ENCODE results near the gene UNC5B.
"Not testable (repeated sequence)": the region's sequence is repeated elsewhere in the genome, so short reads cannot be mapped to it uniquely, and the experiment has no call there.

UNC5B gene

DNA sequence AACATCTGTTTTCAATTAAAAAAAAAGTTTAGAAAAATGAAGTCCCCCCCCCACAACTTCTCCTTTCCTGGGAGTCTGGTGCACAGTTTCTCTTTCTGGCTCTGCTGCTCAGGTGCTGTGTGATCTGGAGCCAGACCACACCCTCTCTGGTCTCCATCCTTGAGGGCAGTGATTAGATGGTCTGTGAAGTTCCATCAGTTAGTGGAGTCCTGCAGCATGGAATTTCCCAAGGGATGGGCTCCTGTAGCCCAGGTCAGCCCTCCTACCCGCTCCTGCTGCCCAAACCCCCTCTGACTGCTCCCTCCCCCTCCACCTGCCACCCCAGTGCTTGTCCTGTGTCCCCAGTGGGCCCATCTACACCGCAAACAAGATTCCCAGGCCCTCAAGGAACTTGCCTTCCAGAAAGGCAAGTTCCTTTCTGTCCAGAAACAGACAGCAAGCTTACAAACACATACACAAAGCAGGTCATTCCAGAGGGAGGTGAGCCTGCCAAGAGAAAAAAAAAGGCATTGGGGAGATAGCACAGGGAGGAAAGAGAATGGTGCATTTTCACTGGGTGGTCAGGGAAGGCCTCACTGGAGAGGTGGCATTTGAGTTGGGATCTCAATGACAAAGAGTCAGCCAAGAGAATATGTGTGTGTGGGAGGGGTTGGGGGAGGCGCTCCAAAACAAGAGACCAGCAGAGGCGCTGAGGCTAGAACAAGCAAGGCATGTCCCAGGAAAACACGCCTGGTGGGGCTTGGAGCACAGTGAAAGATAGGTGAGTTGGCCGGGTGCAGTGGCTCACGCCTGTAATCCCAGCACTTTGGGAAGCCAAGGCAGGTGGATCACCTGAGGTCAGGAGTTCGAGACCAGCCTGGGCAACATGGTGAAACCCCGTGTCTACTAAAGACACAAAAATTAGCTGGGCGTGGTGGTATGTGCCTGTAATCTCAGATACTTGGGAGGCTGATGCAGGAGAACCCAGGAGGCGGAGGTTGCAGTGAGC, 57.2 kb downstream of the UNC5B start:
- DNase-seq = no peak

GRCh38 chr10:71270301-71271220, 58.2 kb downstream of the UNC5B start:
- DNase-seq = no peak

GRCh38 chr10:71271662-71272055, 59.3 kb downstream of the UNC5B start:
- no peak for DNase-seq

- no peak for DNase-seq
Observed at GRCh38 chr10:71272056-71272771, 59.8 kb downstream of the UNC5B start.

GRCh38 chr10:71272974-71273373, 60.6 kb downstream of the UNC5B start:
- not testable (repeated sequence) for DNase-seq

DNA sequence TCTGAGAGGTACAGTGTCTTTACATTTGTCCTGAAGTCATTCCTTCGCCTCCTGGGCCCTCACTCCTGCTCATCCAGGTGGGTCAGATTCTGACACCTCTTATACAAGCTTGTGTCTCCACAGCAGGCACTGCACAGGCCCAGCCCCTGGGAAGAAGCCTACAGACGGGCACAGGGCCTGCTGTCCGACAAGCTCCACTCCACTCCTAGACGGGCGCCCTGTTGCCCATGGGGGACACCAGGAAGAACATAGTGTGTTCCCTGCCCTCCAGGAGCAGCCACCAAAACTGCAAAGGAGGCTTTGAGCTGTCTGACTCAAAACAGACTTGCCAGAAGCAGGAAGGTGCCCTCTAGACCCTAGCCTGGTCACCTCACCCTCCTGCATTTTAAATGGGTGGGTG, 61.1 kb downstream of the UNC5B start:
- DNase-seq = no peak

GRCh38 chr10:71274901-71275796, 62.8 kb downstream of the UNC5B start:
- no peak for DNase-seq

GRCh38 chr10:71276873-71277272, 64.5 kb downstream of the UNC5B start:
- no peak for DNase-seq

DNA sequence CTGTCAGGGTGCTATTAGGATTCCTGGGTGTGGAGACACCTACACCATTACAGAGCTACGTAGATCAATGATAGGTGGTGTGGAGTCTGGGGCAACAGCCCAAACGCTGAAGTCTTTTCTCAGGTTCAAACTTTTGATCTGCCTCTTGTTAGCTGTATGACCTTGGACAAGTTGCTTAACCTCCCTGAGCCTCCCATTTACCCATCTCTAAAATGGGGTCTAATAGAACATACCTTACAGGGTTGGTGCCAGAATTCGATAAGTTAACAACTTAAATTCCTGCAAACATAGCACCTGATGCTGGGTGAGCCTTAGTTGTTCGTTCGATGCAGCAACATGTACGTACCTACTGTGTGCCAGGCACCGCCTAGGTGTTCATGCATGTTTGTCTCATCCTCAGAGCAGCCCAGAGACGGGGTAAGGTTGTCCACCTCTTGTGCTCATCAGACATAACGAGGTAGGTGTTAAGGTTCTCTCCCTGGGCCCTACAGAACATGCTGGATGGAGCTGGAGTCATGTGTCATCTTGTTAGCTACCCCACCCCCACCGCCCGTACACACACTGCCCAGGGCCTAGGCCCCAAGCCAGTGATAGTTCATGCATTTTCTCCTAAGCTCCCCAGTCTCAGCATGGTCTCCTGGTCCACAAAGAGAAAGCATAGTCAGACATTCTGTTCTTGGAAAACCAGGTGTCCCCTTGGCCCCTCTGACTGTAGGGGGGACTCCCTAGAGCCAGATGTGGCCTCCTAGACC, 65.7 kb downstream of the UNC5B start:
- DNase-seq = no peak

DNA sequence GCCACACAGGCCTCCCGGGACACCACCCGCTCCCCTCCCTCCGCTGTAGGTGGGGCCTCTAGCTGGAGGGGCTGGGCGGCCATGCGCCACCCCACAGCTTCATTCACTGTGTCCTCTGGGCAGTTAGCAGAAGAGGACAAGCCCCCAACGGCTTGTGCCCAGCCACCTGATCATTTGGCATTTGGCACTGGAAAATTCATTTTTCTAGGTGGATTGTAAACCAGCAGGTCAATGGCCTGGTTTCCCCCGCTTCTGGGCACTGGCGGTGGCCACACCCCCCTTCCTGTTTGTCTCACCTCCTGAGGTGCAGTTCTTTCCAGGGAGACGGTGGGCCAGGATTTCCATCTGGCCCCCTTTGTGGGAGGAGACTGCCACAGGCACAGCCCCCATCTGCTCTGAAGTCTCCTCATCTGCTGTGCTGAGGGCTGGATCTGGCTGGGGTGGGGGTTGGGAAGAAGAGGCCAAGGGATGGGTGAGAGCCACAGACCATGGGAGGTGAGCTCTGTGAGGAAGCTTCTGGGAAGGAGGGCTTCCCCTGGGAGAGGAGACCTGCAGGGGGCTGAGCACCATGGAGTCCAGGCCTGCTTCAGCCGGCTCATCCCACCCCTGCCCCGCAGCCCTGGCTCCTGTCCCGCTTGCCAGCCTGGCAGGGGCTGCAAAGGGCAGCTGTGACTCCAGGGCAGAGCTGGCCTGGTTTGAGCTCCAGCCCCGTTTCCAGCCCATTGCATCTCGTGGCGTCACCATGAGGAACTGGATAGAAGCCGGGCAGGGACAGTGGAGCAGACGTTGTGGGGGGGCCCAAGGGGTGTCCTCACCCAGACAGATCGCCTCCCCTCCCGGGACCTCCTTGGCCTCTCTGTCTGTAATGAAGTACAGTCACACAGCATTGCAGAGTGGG, 66.6 kb downstream of the UNC5B start:
- no peak for DNase-seq

- no peak for DNase-seq
Observed at GRCh38 chr10:71279590-71280170, 67.3 kb downstream of the UNC5B start.

- DNase-seq = no peak
Observed at GRCh38 chr10:71280216-71280615, 67.8 kb downstream of the UNC5B start.

DNA sequence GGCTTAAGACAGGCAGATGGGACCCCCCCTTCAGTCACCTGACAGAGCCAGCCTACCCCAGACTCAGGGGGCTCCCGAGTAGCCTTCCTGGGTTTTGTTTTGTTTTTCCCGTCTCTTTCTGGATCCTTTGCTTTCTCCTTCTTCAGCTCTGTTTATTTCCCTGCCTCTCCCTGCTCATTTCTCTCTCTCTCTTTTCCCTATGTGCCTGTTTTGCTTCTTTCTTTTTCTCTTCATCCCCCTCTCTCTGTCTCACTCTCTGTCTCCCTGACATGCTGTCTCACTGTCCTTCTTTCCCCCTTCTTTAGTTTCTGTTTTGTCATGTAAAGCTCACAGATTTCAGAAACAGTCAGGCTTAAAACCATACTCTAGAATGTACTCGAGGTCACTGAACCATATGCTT, 68.5 kb downstream of the UNC5B start:
- no peak for DNase-seq

DNA sequence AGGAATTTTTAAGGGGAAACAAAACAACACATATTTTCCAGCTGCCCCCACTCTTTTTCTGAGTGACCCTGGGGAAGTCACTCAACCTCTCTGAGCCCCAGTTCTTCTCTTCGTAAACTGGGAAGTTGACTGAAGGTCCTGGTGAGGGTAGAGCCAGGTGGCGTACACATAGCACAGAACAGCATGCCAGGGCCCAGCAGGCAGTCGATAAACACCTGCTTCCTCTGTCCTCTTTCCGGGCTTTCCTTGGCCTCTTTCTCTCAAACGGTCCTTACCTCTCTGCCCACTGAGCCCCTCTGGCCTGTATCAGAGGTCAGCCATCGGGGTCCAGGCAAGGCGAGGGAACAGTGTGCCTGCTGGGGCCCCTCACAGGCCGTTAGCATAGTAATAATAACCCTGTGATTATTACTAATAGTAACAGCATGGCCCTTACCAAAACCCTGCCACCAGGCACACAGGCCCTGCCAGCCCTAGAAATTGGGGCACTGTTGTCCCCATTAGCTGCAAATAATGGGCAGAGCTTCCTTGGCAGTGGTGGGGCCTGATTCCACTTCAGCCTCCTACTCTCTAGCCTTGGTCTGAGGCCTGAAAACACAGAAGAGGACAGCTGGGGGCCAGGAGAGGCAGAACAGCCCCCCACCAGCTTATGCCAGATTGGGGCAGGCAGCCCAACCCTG, 69.4 kb downstream of the UNC5B start:
- no peak for DNase-seq

DNA sequence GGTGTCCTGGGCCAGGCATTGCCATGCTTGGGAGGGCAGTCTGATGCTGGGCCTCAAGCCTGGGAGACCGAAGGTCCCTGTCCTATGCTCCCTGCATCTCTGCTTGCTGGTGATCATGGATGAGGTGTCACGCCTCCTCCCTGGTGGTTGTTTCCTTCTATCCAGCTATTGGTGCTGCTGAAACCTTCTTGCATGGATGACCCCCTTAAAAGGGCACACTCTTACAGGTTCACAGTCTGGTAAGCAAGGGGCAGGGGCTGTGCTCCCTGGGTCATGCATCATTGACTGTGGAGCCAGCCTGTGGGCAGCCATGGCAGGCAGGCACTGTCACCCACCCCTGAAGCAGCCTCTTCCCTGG, 69.9 kb downstream of the UNC5B start:
- no peak for DNase-seq

DNA sequence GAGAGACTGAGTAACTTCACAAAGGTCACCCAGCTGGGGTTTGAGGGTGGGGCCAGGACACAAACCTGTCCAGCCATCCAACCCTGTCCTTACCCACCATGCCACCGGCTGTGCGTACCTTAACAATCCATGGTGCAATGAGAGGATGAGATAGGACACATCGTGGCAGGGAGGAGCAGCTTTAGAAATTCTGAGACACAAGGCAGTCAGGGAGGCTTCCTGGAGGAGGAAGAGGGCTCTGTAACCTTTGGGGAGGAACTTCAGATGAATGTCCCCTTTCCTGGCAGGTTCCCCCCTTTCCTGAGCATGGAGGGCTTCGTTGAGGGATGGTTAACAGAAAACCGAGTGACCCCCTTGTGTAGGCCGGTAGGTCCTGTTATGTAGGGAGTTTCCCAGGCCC, 71.0 kb downstream of the UNC5B start:
- no peak for DNase-seq

- DNase-seq = no peak
Observed at GRCh38 chr10:71283876-71284275, 71.5 kb downstream of the UNC5B start.

- DNase-seq = no peak
Observed at GRCh38 chr10:71284544-71285179, 72.3 kb downstream of the UNC5B start.

DNA sequence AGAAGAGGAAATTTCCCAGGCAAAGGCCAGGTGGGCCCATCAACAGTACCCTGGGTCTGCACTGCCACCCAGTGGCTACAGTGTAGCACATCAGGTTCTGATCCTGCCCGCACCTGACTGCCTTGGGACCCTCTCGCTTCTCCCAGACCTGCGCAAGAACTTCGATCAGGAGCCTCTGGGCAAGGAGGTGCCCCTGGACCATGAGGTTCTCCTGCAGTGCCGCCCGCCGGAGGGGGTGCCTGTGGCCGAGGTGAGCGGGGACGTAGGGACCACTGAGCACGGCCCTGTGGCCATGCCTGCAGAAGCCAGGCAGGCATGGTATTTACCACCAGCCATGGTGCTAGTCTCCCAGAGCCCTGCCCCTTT, 72.8 kb downstream of the UNC5B start:
- DNase-seq = no peak
